Thoracic aorta (tissue), 2 donors: ENCODE data around the gene PM20D2. TPM values are rescaled to one million over a fixed set of nuclear protein-coding genes. Genes with fewer than 3 reads are reported as not detected.

Experiments
- ATAC-seq: fragments of 150-250 bp; one replicate; pipeline ENCODE4 v1.8.0; 2017; ENCODE audit warnings: low read depth; ENCODE audit not compliant: insufficient number of reproducible peaks, low FRiP score
- DNase-seq: peaks from one replicate; pipeline ENCODE4 v3.0.0-alpha.2; 2020; ENCODE audit warnings: low spot score
- H3K27ac ChIP-seq, 2 donors: fragments of 200-600 bp; sonication (generic); 1 replicate in 1 of 2; 2 replicates in 1 of 2; pipeline ENCODE4 v1.5.1; 2016; ENCODE audit warnings: mild to moderate bottlenecking in 2 of 2, moderate library complexity in 2 of 2
- H3K27me3 ChIP-seq: fragments of 200-600 bp; sonication (generic); replicated peaks from 2 replicates; pipeline ENCODE4 v1.6.0; 2016; ENCODE audit warnings: mild to moderate bottlenecking; ENCODE audit not compliant: insufficient read depth
- H3K36me3 ChIP-seq: fragments of 200-600 bp; sonication (generic); one replicate; pipeline ENCODE4 v1.5.1; 2016
- H3K4me1 ChIP-seq, 2 donors: fragments of 200-600 bp; sonication (generic); 1 replicate in 1 of 2; 2 replicates in 1 of 2; pipeline versions ENCODE4 v1.5.1 to v1.6.0; 2016; ENCODE audit warnings: low read depth in 2 of 2, mild to moderate bottlenecking in 1 of 2; ENCODE audit not compliant: control insufficient read depth in 1 of 2
- H3K4me3 ChIP-seq: fragments of 200-600 bp; sonication (generic); 2 replicates; pipeline ENCODE4 v1.5.1; 2016; ENCODE audit warnings: mild to moderate bottlenecking
- H3K9me3 ChIP-seq: fragments of 200-600 bp; sonication (generic); 2 replicates; pipeline ENCODE4 v1.5.1; 2016
- CTCF ChIP-seq: fragments of 200-600 bp; sonication (generic); IDR thresholded peaks from one replicate; pipeline ENCODE4 v1.5.1; 2019; ENCODE audit warnings: antibody characterized with exemption
- total RNA-seq, 2 donors: library from RNA; depleted of rRNA; stranded (reverse); fragments of >200 nt; gene quantifications; one replicate each; pipeline versions ENCODE4 v1.1.0 to v1.2.3, GENCODE V29; 2016

Gene PM20D2
- total RNA-seq, 2 donors from 2014 or later = 23.7 to 58.6 TPM

GRCh38 chr6:89187504-89187903 is 41.6 kb downstream of the PM20D2 start:
- Histone ChIP-seq H3K27me3 (no peaks in the 10 kb centered on the region), H3K9me3 (no peaks in the 10 kb centered on the region), H3K36me3 (no peaks in the 10 kb centered on the region), H3K4me3 (no peak overlapping the region), H3K27ac (no peak overlapping the region), H3K4me1 (no peaks in the 10 kb centered on the region)
- ATAC-seq = no peak
- no peak for DNase-seq
- TF ChIP-seq CTCF = no peak

GRCh38 chr6:89190741-89191140 is 44.9 kb downstream of the PM20D2 start:
- no peak for TF ChIP-seq CTCF
- Histone ChIP-seq H3K27ac (no peak overlapping the region), H3K36me3 (no peaks in the 10 kb centered on the region), H3K9me3 (peaks cover 16% of the 10 kb centered on the region), H3K4me1 (no peaks in the 10 kb centered on the region), H3K4me3 (no peak overlapping the region), H3K27me3 (no peaks in the 10 kb centered on the region)
- ATAC-seq = no peak
- no peak for DNase-seq

GRCh38 chr6:89194559-89194958 is 48.7 kb downstream of the PM20D2 start:
- DNase-seq = no peak
- no peak overlapping the region for H3K27ac ChIP-seq
- H3K4me1 ChIP-seq = no peaks in the 10 kb centered on the region
- ATAC-seq = no peak
- H3K36me3 ChIP-seq = no peaks in the 10 kb centered on the region
- H3K9me3 ChIP-seq = peaks cover 17% of the 10 kb centered on the region
- TF ChIP-seq CTCF = no peak
- no peak overlapping the region for H3K4me3 ChIP-seq
- no peaks in the 10 kb centered on the region for H3K27me3 ChIP-seq

GRCh38 chr6:89197141-89197540 is 51.3 kb downstream of the PM20D2 start:
- Histone ChIP-seq H3K36me3 (no peaks in the 10 kb centered on the region), H3K4me1 (no peaks in the 10 kb centered on the region), H3K27ac (no peak overlapping the region), H3K9me3 (peaks cover 17% of the 10 kb centered on the region), H3K27me3 (no peaks in the 10 kb centered on the region), H3K4me3 (no peak overlapping the region)
- no peak for DNase-seq
- TF ChIP-seq CTCF = no peak
- ATAC-seq = no peak

- H3K27ac ChIP-seq = no peak overlapping the region
- H3K27me3 ChIP-seq = no peaks in the 10 kb centered on the region
- DNase-seq (no peak), ATAC-seq (no peak)
- no peak overlapping the region for H3K4me3 ChIP-seq
- peaks cover 17% of the 10 kb centered on the region for H3K9me3 ChIP-seq
- no peaks in the 10 kb centered on the region for H3K4me1 ChIP-seq
- no peaks in the 10 kb centered on the region for H3K36me3 ChIP-seq
- no peak for TF ChIP-seq CTCF
Measured at GRCh38 chr6:89198235-89198634, 52.4 kb downstream of the PM20D2 start.
